B cell (primary cell): Measurements from ENCODE around the gene RAB24. TPM values are rescaled to one million over a fixed set of nuclear protein-coding genes. Genes with fewer than 3 reads are reported as not detected.

Source experiments
- ATAC-seq: fragments of 200-7000 bp; cut with Tn5 transposase; one replicate; pipeline ENCODE4 v1.10.0; 2021; ENCODE audit warnings: low read depth, mild to moderate bottlenecking, moderate number of reproducible peaks, moderate library complexity
- CTCF ChIA-PET: fragments of 350-600 bp; sonication (Branson Sonifier 250); formaldehyde crosslinking; loops from one replicate; lab custom pipeline; 2021; ENCODE audit warnings: antibody characterized with exemption, inconsistent platforms; lab: Charles Lee
- POLR2A ChIA-PET: fragments of 350-600 bp; sonication (Branson Sonifier 250); formaldehyde crosslinking; loops from one replicate; lab custom pipeline; 2021; ENCODE audit warnings: antibody characterized with exemption; lab: Charles Lee
- DNase-seq: peaks from one replicate; pipeline ENCODE4 v3.0.0; 2013
- H2AFZ ChIP-seq: 2 replicates; pipeline ENCODE4 v1.6.1; 2012; ENCODE audit warnings: mild to moderate bottlenecking, low read depth, low read length; ENCODE audit not compliant: insufficient read depth, poor library complexity, severe bottlenecking
- H3K27ac ChIP-seq, 2 donors: 1 replicate in 1 of 2; 2 replicates in 1 of 2; pipeline ENCODE4 v1.5.1; 2012 to 2013; ENCODE audit warnings: low read length in 2 of 2, mild to moderate bottlenecking in 2 of 2, moderate library complexity in 1 of 2
- H3K27me3 ChIP-seq, 4 experiments: fragments of 200-600 bp in 1 of 4; sonication (generic) in 1 of 4; replicated peaks in 1 of 4; 1 replicate in 2 of 4; 2 replicates in 2 of 4; pipeline versions ENCODE4 v1.6.1 to v1.7.0; 2013 to 2016; ENCODE audit warnings: low read length in 3 of 4, mild to moderate bottlenecking in 2 of 4, mixed read lengths in 1 of 4, moderate library complexity in 1 of 4; ENCODE audit not compliant: insufficient read depth in 4 of 4, control insufficient read depth in 3 of 4; ENCODE audit errors: control extremely low read depth in 1 of 4
- H3K36me3 ChIP-seq, 2 experiments: replicated peaks in 1 of 2; 1 replicate in 1 of 2; 2 replicates in 1 of 2; pipeline versions ENCODE4 v1.6.1 to v1.7.1; 2013; ENCODE audit warnings: low read length in 1 of 2; ENCODE audit not compliant: insufficient read depth in 2 of 2, control insufficient read depth in 1 of 2; ENCODE audit errors: control extremely low read depth in 1 of 2, extremely low read depth in 1 of 2
- H3K4me1 ChIP-seq, 2 donors: fragments of 200-600 bp in 1 of 2; sonication (generic) in 1 of 2; 1 replicate in 1 of 2; 2 replicates in 1 of 2; pipeline versions ENCODE4 v1.5.1 to v1.6.1; 2013 to 2017; ENCODE audit warnings: low read length in 2 of 2; ENCODE audit not compliant: control insufficient read depth in 2 of 2, insufficient read depth in 2 of 2
- H3K4me2 ChIP-seq: replicated peaks from 2 replicates; pipeline ENCODE3; 2012; ENCODE audit warnings: mild to moderate bottlenecking, low read depth, low read length; ENCODE audit not compliant: poor library complexity, severe bottlenecking
- H3K4me3 ChIP-seq, 5 experiments: fragments of 200-600 bp in 1 of 5; sonication (generic) in 1 of 5; 1 replicate in 3 of 5; 2 replicates in 2 of 5; pipeline versions ENCODE4 v1.5.1 to v1.7.0; 2011 to 2016; ENCODE audit warnings: low read length in 4 of 5, mild to moderate bottlenecking in 4 of 5, low read depth in 2 of 5, control low read depth in 1 of 5, moderate library complexity in 1 of 5; ENCODE audit not compliant: insufficient read depth in 1 of 5; ENCODE audit errors: control extremely low read depth in 1 of 5, extremely low read depth in 1 of 5
- H3K79me2 ChIP-seq: fragments of 200-600 bp; sonication (generic); one replicate; pipeline ENCODE4 v1.6.0; 2016; ENCODE audit warnings: low read length; ENCODE audit not compliant: control insufficient read depth, insufficient read depth
- H3K9ac ChIP-seq: fragments of 200-600 bp; sonication (generic); 2 replicates; pipeline ENCODE4 v1.6.1; 2017; ENCODE audit warnings: mild to moderate bottlenecking, low read length, moderate library complexity
- H3K9me3 ChIP-seq, 3 donors: one replicate each; pipeline versions ENCODE4 v1.6.1 to v1.7.1; 2013; ENCODE audit warnings: low read length in 2 of 3; ENCODE audit not compliant: control insufficient read depth in 2 of 3, insufficient read depth in 1 of 3; ENCODE audit errors: control extremely low read depth in 1 of 3
- H4K20me1 ChIP-seq: 2 replicates; pipeline ENCODE4 v1.6.0; 2012; ENCODE audit warnings: mild to moderate bottlenecking, low read length; ENCODE audit not compliant: insufficient read depth, control insufficient read depth, poor library complexity, severe bottlenecking
- H3K27ac Mint-ChIP-seq: one replicate; pipeline ENCODE4 v1.8.0; 2021; ENCODE audit warnings: mixed read lengths
- H3K27me3 Mint-ChIP-seq: one replicate; pipeline ENCODE4 v1.8.0; 2021; ENCODE audit warnings: mixed read lengths
- H3K4me1 Mint-ChIP-seq: one replicate; pipeline ENCODE4 v1.8.0; 2021; ENCODE audit warnings: mixed read lengths
- H3K4me3 Mint-ChIP-seq: one replicate; pipeline ENCODE4 v1.8.0; 2021; ENCODE audit warnings: mixed read lengths
- H3K9me3 Mint-ChIP-seq: one replicate; pipeline ENCODE4 v1.8.0; 2022; ENCODE audit warnings: mixed read lengths; ENCODE audit not compliant: insufficient read depth
- EZH2 ChIP-seq: IDR thresholded peaks from 2 replicates; pipeline ENCODE4 v1.6.1; 2012; ENCODE audit warnings: borderline replicate concordance, low read depth, mild to moderate bottlenecking, moderate library complexity, low read length; ENCODE audit not compliant: insufficient read depth, poor library complexity, severe bottlenecking
- WGBS: methylation state at CpG from one replicate; pipeline ENCODE4 v1.1.5; 2013; ENCODE audit warnings: missing lambda C conversion rate; ENCODE audit not compliant: insufficient coverage; 5-methylcytosine and 5-hydroxymethylcytosine counted together
- intact Hi-C: fragments of 100-400 bp; cut with micrococcal nuclease; formaldehyde crosslinking; loops from one replicate; pipeline ENCODE4 v1.10.0; 2022
- polyA plus RNA-seq: library from polyadenylated mRNA; depleted of rRNA; stranded (reverse); fragments of >200 nt; gene quantifications from 2 replicates; pipeline ENCODE4 v1.2.3, GENCODE V29; 2012
- total RNA-seq, 2 donors: library from RNA; stranded (reverse); fragments of 120-200 nt in 1 of 2; gene quantifications; 1 replicate in 1 of 2; 2 replicates in 1 of 2; pipeline versions ENCODE4 v1.2.3 to v1.2.4, GENCODE V29; 2013 to 2022
- TF ChIP-seq, protein P1 (sequence below): fragments of 200-600 bp; IDR thresholded peaks from one replicate; pipeline ENCODE4 v1.8.0; 2022; ENCODE audit warnings: antibody characterized with exemption, mild to moderate bottlenecking

RAB24 gene
- total and polyA plus RNA-seq, 2 donors (not counting 1 experiment from before 2014, with no cell fraction given), result 38.3 to 147 TPM

DNA sequence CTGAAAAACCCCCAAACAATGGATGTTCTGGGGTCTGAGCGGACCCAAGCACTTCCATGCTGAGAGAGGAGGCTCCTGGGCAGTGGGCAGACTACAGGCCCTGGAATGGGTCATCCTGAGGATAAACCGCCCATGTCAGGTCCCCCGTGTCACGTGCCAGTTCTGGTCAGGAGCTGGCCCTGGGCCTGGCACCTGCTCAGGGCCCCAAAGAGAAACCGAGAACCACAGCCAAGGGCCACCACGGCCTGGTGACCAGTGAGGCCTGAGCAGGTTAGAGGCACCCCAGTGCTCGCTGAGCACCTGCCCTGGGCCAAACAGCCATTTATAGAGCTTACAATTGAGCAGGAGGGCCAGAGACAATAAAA lies 32.2 kb upstream of the RAB24 start:
- H3K27ac ChIP-seq, result no peak overlapping the region
- H3K27ac Mint-ChIP-seq, result no peak overlapping the region
- no peak overlapping the region for H2AFZ ChIP-seq
- POLR2A ChIA-PET, result no interaction called here
- H4K20me1 ChIP-seq, result peaks cover 42% of the 10 kb centered on the region
- no peaks in the 10 kb centered on the region for H3K9me3 Mint-ChIP-seq
- WGBS, result 99% methylated on average over 7 of the region's 7 CpGs
- peaks cover 24% of the 10 kb centered on the region for H3K4me1 Mint-ChIP-seq
- H3K4me3 ChIP-seq, result no peak overlapping the region
- DNase-seq (no peak), ATAC-seq (no peak)
- H3K36me3 ChIP-seq, result peaks cover 0 to 87% of the 10 kb centered on the region in 2 experiments
- no peaks in the 10 kb centered on the region for H3K9me3 ChIP-seq
- no peak overlapping the region for H3K9ac ChIP-seq
- peaks cover 15 to 24% of the 10 kb centered on the region in 2 donors for H3K4me1 ChIP-seq
- intact Hi-C loops, result no loop called here
- no peak overlapping the region for H3K4me3 Mint-ChIP-seq
- H3K4me2 ChIP-seq, result no peak overlapping the region
- CTCF ChIA-PET, result interaction anchor here (1.1 to 1.6 kb wide), 4 partner anchors 17 to 224 kb away, joined by 3 to 5 read pairs (median 4); no protein-coding TSS in a partner anchor
- peaks cover 38% of the 10 kb centered on the region for H3K79me2 ChIP-seq
- no peaks in the 10 kb centered on the region for H3K27me3 Mint-ChIP-seq
- TF ChIP-seq EZH2, result no peak
- TF ChIP-seq, protein P1, sequence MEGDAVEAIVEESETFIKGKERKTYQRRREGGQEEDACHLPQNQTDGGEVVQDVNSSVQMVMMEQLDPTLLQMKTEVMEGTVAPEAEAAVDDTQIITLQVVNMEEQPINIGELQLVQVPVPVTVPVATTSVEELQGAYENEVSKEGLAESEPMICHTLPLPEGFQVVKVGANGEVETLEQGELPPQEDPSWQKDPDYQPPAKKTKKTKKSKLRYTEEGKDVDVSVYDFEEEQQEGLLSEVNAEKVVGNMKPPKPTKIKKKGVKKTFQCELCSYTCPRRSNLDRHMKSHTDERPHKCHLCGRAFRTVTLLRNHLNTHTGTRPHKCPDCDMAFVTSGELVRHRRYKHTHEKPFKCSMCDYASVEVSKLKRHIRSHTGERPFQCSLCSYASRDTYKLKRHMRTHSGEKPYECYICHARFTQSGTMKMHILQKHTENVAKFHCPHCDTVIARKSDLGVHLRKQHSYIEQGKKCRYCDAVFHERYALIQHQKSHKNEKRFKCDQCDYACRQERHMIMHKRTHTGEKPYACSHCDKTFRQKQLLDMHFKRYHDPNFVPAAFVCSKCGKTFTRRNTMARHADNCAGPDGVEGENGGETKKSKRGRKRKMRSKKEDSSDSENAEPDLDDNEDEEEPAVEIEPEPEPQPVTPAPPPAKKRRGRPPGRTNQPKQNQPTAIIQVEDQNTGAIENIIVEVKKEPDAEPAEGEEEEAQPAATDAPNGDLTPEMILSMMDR, result no peak
- no peaks in the 10 kb centered on the region for H3K27me3 ChIP-seq

DNA sequence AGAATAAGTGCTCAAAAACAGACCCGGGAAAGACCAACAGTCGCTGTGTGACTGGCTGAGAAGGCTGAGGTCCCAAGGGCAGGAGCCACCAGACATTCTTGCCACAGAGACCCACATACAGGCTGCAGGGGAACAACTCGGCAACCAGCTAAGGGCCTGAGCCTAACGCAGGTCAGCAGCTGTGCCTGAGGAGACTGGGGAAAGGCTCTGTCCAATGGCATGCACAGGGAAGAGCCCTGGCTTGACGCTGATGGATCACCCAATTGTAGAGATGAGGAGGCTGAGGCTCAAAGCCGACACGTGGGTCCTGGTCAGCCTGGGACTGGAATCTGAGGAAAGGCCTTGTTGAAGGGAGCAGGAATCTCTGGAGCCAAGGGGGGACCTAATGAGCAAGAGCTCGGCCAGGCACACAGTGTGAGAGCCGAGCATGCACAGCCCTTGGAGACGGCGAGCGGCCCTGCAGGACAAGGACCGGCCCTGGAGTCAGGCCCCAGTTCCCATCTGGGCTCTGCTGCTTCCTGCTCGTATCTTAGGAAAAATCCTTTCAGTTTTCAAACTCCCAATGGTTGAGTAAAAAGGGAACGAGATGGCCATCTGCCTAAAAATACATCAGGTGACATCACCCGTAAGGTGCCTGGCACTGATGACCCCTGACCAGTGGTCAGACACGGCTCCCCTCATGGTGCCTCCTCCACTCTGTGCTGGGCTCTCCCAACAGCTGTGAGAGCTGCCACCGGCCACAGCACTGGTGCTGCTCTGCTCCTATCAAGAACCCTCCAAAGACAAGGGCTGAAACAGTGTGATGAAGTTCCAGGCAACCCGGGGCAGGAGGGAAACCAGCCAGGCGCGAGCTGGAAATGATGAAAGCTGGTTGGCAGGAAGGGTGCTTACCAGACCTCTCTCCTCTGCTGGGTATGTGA lies 31.5 kb upstream of the RAB24 start:
- peaks cover 40% of the 10 kb centered on the region for H4K20me1 ChIP-seq
- H3K4me3 ChIP-seq, result no peak overlapping the region
- ChIA-PET POLR2A (interaction anchor here (0.6 kb wide), 1 partner anchor 95 kb away, joined by 3 read pairs; no protein-coding TSS in a partner anchor), CTCF (interaction anchor here (1.5 kb wide), 2 partner anchors 17 to 222 kb away, joined by 4 to 5 read pairs; no protein-coding TSS in a partner anchor)
- WGBS, result 96% methylated on average over 21 of the region's 21 CpGs
- intact Hi-C loops, result no loop called here
- TF ChIP-seq, protein P1, result no peak
- no peak for TF ChIP-seq EZH2
- H3K36me3 ChIP-seq, result peaks cover 0 to 88% of the 10 kb centered on the region in 2 experiments
- peaks cover 16 to 25% of the 10 kb centered on the region in 2 donors for H3K4me1 ChIP-seq
- Mint-ChIP-seq H3K27ac (no peak overlapping the region), H3K9me3 (no peaks in the 10 kb centered on the region), H3K4me1 (peaks cover 28% of the 10 kb centered on the region), H3K4me3 (no peak overlapping the region), H3K27me3 (no peaks in the 10 kb centered on the region)
- H3K27ac ChIP-seq, result no peak overlapping the region
- no peak overlapping the region for H3K4me2 ChIP-seq
- no peak overlapping the region for H3K9ac ChIP-seq
- DNase-seq (no peak), ATAC-seq (no peak)
- no peaks in the 10 kb centered on the region for H3K9me3 ChIP-seq
- H3K27me3 ChIP-seq, result no peaks in the 10 kb centered on the region
- no peak overlapping the region for H2AFZ ChIP-seq
- peaks cover 35% of the 10 kb centered on the region for H3K79me2 ChIP-seq
